ENCODE measurements around the gene GLI2. TPM values are rescaled to one million over a fixed set of nuclear protein-coding genes. Genes with fewer than 3 reads are reported as not detected.
A peak's percentile ranks its signal among the peaks of the same experiment; 100 is the strongest.

The GLI2 gene
- not detected for total RNA-seq
- polyA plus RNA-seq, result not detected

GRCh38 chr2:120735746-120736170 is at the start of gene GLI2:
Gene GLI2 (plus strand): TSS chr2:120735868. CDS start chr2:120797321, 61,453 bp downstream.
- Mint-ChIP-seq H3K27ac (no peak within 1 kb of the TSS), H3K4me3 (no peak within 1 kb of the TSS)
- peak in 1 of 3 donors; percentile 39 for DNase-seq

GRCh38 chr2:120685974-120686297 is 49.7 kb upstream of the GLI2 start:
- no peaks in the 10 kb centered on the region for H3K27me3 ChIP-seq (ENCODE audit: control insufficient read depth, insufficient read depth, low read length)

More at GRCh38 chr2:120735746-120736170, at the start of gene GLI2:
- Mint-ChIP-seq H3K4me1 (peaks cover 0 to 7% (median 2%) of the 10 kb centered on the region in 4 donors), H3K36me3 (no peaks in the 10 kb centered on the region), H3K27me3 (peaks cover 63% of the 10 kb centered on the region), H3K9me3 (peaks cover 0 to 8% (median 0%) of the 10 kb centered on the region in 7 donors)
- no peak for ATAC-seq (ENCODE audit: low read depth in 2 of 2)
- Histone ChIP-seq H3K4me3 (ENCODE audit: low read depth, low read length) (no peak within 1 kb of the TSS), H3K27ac (ENCODE audit: insufficient read depth, low read length, poor library complexity, severe bottlenecking) (no peak within 1 kb of the TSS), H3K36me3 (ENCODE audit: control insufficient read depth, insufficient read depth, low read length) (no peaks in the 10 kb centered on the region), H3K4me1 (ENCODE audit: control insufficient read depth, insufficient read depth, low read length, poor library complexity, severe bottlenecking) (peaks cover 8% of the 10 kb centered on the region), H3K27me3 (ENCODE audit: control insufficient read depth, insufficient read depth, low read length) (peaks cover 27% of the 10 kb centered on the region), H3K9me3 (ENCODE audit: control insufficient read depth in 2 of 2, low read length in 2 of 2) (no peaks in the 10 kb centered on the region)

DNA sequence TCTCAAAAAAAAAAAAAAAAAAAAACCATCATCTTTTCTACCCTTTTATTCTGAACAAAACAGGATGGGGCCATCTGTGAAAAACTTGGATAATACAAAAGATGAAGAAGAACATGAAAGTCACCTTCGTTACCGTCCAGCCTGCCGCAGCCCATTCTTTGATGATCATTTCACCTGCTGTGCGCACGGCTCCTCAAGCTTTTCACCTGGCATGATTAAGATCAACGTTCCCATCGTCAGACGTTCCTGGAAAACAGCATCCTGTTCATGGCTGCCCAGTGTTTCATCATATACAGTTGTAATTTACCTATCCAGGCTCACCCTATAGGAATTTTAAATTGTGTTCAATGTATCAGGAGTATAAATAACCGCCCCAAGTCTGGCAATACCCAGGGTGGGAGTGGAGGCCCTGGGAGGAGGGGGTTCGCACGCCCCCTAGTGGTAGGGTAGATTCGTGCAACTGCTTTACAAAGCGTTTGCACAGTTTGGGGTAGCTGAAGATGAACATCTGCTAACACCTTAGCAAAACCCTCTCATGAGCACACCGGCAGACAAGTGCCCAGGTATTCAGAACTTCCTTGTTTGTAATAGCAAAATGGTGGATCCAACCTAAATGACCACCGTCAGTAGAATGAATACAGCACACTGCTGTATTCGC is 49.0 kb upstream of the GLI2 start:
- H3K27ac ChIP-seq (ENCODE audit: insufficient read depth, low read length, poor library complexity, severe bottlenecking), result no peak overlapping the region
- H3K27me3 ChIP-seq (ENCODE audit: control insufficient read depth, insufficient read depth, low read length), result no peaks in the 10 kb centered on the region
- H3K27ac Mint-ChIP-seq, result no peak overlapping the region
- H3K36me3 Mint-ChIP-seq, result no peaks in the 10 kb centered on the region
- no peaks in the 10 kb centered on the region for H3K4me1 ChIP-seq (ENCODE audit: control insufficient read depth, insufficient read depth, low read length, poor library complexity, severe bottlenecking)
- ATAC-seq (ENCODE audit: low read depth in 2 of 2) (no peak), DNase-seq (no peak)
- no peak overlapping the region for H3K4me3 Mint-ChIP-seq
- H3K36me3 ChIP-seq (ENCODE audit: control insufficient read depth, insufficient read depth, low read length), result no peaks in the 10 kb centered on the region
- H3K27me3 Mint-ChIP-seq, result peaks cover 3% of the 10 kb centered on the region
- no peak overlapping the region for H3K4me3 ChIP-seq (ENCODE audit: low read depth, low read length)
- H3K9me3 Mint-ChIP-seq, result peaks cover 0 to 2% (median 0%) of the 10 kb centered on the region in 7 donors
- H3K9me3 ChIP-seq (ENCODE audit: control insufficient read depth in 2 of 2, low read length in 2 of 2), result no peaks in the 10 kb centered on the region
- no peaks in the 10 kb centered on the region for H3K4me1 Mint-ChIP-seq

More at GRCh38 chr2:120685974-120686297, 49.7 kb upstream of the GLI2 start:
- H3K36me3 ChIP-seq (ENCODE audit: control insufficient read depth, insufficient read depth, low read length), result no peaks in the 10 kb centered on the region
- no peaks in the 10 kb centered on the region for H3K9me3 ChIP-seq (ENCODE audit: control insufficient read depth in 2 of 2, low read length in 2 of 2)
- Mint-ChIP-seq H3K4me3 (no peak overlapping the region), H3K9me3 (peaks cover 0 to 2% (median 0%) of the 10 kb centered on the region in 7 donors), H3K27me3 (no peaks in the 10 kb centered on the region), H3K36me3 (no peaks in the 10 kb centered on the region), H3K4me1 (no peaks in the 10 kb centered on the region), H3K27ac (no peak overlapping the region)
- H3K4me3 ChIP-seq (ENCODE audit: low read depth, low read length), result no peak overlapping the region
- no peak overlapping the region for H3K27ac ChIP-seq (ENCODE audit: insufficient read depth, low read length, poor library complexity, severe bottlenecking)
- ATAC-seq (ENCODE audit: low read depth in 2 of 2) (no peak), DNase-seq (no peak)
- no peaks in the 10 kb centered on the region for H3K4me1 ChIP-seq (ENCODE audit: control insufficient read depth, insufficient read depth, low read length, poor library complexity, severe bottlenecking)

DNA sequence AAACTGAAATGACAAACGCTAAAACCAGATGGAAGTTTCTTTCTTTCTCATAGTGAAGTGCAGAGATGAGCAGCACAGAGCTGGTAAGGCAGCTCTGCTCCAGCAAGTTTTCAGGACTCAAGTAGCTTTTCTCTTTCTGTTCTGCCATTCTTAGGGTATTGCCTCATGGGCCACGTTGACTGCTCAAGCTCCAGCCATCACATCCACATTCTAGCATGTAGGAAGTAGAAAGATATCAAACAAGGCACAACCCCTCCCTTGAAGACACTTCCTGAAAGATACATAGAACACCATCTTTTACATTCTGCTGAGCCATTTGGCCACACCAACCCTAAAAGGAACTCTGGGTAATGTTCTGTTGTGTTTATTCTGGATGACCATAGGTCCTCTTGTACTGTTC is 48.5 kb upstream of the GLI2 start:
- Histone ChIP-seq H3K9me3 (ENCODE audit: control insufficient read depth in 2 of 2, low read length in 2 of 2) (no peaks in the 10 kb centered on the region), H3K27ac (ENCODE audit: insufficient read depth, low read length, poor library complexity, severe bottlenecking) (no peak overlapping the region), H3K4me3 (ENCODE audit: low read depth, low read length) (no peak overlapping the region), H3K36me3 (ENCODE audit: control insufficient read depth, insufficient read depth, low read length) (no peaks in the 10 kb centered on the region), H3K27me3 (ENCODE audit: control insufficient read depth, insufficient read depth, low read length) (no peaks in the 10 kb centered on the region), H3K4me1 (ENCODE audit: control insufficient read depth, insufficient read depth, low read length, poor library complexity, severe bottlenecking) (no peaks in the 10 kb centered on the region)
- Mint-ChIP-seq H3K4me1 (no peaks in the 10 kb centered on the region), H3K36me3 (no peaks in the 10 kb centered on the region), H3K9me3 (peaks cover 0 to 2% (median 0%) of the 10 kb centered on the region in 7 donors), H3K27me3 (peaks cover 9% of the 10 kb centered on the region), H3K27ac (no peak overlapping the region), H3K4me3 (no peak overlapping the region)
- no peak for ATAC-seq (ENCODE audit: low read depth in 2 of 2)
- DNase-seq, result no peak

GRCh38 chr2:120690521-120690920 is 45.1 kb upstream of the GLI2 start:
- Histone ChIP-seq H3K4me1 (ENCODE audit: control insufficient read depth, insufficient read depth, low read length, poor library complexity, severe bottlenecking) (no peaks in the 10 kb centered on the region), H3K27ac (ENCODE audit: insufficient read depth, low read length, poor library complexity, severe bottlenecking) (no peak overlapping the region), H3K9me3 (ENCODE audit: control insufficient read depth in 2 of 2, low read length in 2 of 2) (no peaks in the 10 kb centered on the region), H3K36me3 (ENCODE audit: control insufficient read depth, insufficient read depth, low read length) (no peaks in the 10 kb centered on the region), H3K4me3 (ENCODE audit: low read depth, low read length) (no peak overlapping the region), H3K27me3 (ENCODE audit: control insufficient read depth, insufficient read depth, low read length) (peaks cover 2% of the 10 kb centered on the region)
- DNase-seq, result no peak
- no peak overlapping the region for H3K27ac Mint-ChIP-seq
- no peak overlapping the region for H3K4me3 Mint-ChIP-seq
- ATAC-seq (ENCODE audit: low read depth in 2 of 2), result no peak
- H3K9me3 Mint-ChIP-seq, result peaks cover 0 to 4% (median 0%) of the 10 kb centered on the region in 7 donors
- H3K27me3 Mint-ChIP-seq, result peaks cover 12% of the 10 kb centered on the region
- H3K36me3 Mint-ChIP-seq, result no peaks in the 10 kb centered on the region
- peaks cover 0 to 3% (median under 1%) of the 10 kb centered on the region in 4 donors for H3K4me1 Mint-ChIP-seq

- peaks cover 6% of the 10 kb centered on the region for H3K27me3 ChIP-seq (ENCODE audit: control insufficient read depth, insufficient read depth, low read length)
- Mint-ChIP-seq H3K4me3 (no peak overlapping the region), H3K36me3 (no peaks in the 10 kb centered on the region), H3K27me3 (peaks cover 21% of the 10 kb centered on the region), H3K27ac (no peak overlapping the region), H3K4me1 (peaks cover 0 to 6% (median 3%) of the 10 kb centered on the region in 4 donors), H3K9me3 (peaks cover 0 to 5% (median 0%) of the 10 kb centered on the region in 7 donors)
- H3K4me1 ChIP-seq (ENCODE audit: control insufficient read depth, insufficient read depth, low read length, poor library complexity, severe bottlenecking), result no peaks in the 10 kb centered on the region
- DNase-seq, result no peak
- H3K36me3 ChIP-seq (ENCODE audit: control insufficient read depth, insufficient read depth, low read length), result no peaks in the 10 kb centered on the region
- no peak for ATAC-seq (ENCODE audit: low read depth in 2 of 2)
- no peaks in the 10 kb centered on the region for H3K9me3 ChIP-seq (ENCODE audit: control insufficient read depth in 2 of 2, low read length in 2 of 2)
- no peak overlapping the region for H3K27ac ChIP-seq (ENCODE audit: insufficient read depth, low read length, poor library complexity, severe bottlenecking)
- H3K4me3 ChIP-seq (ENCODE audit: low read depth, low read length), result no peak overlapping the region
Measured at GRCh38 chr2:120691410-120691809, 44.3 kb upstream of the GLI2 start.

DNA sequence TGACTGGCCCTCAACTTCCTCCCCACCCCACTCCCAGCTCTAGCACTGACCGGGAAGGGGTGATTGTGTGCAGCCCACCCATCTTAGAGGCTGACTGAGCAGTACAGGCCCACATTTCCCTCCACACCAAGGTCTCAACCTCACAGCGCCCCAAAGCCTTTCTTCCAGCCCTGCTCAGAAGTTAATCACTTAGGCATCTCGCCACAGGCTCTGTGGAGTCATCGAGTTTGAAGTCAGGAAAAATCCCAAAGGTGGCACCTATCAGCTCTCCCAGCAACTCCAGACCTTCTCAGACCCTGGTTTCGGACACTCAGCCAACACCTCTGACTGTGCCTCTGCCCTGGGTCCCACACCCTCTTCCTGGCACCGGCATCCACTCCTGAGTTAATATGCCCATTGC is 43.0 kb upstream of the GLI2 start:
- DNase-seq (no peak), ATAC-seq (ENCODE audit: low read depth in 2 of 2) (no peak)
- Mint-ChIP-seq H3K9me3 (peaks cover 0 to 5% (median 0%) of the 10 kb centered on the region in 7 donors), H3K27me3 (peaks cover 30% of the 10 kb centered on the region), H3K36me3 (no peaks in the 10 kb centered on the region), H3K4me3 (no peak overlapping the region), H3K4me1 (peaks cover 0 to 6% (median 3%) of the 10 kb centered on the region in 4 donors), H3K27ac (no peak overlapping the region)
- H3K9me3 ChIP-seq (ENCODE audit: control insufficient read depth in 2 of 2, low read length in 2 of 2), result no peaks in the 10 kb centered on the region
- no peak overlapping the region for H3K27ac ChIP-seq (ENCODE audit: insufficient read depth, low read length, poor library complexity, severe bottlenecking)
- no peaks in the 10 kb centered on the region for H3K4me1 ChIP-seq (ENCODE audit: control insufficient read depth, insufficient read depth, low read length, poor library complexity, severe bottlenecking)
- H3K36me3 ChIP-seq (ENCODE audit: control insufficient read depth, insufficient read depth, low read length), result no peaks in the 10 kb centered on the region
- H3K27me3 ChIP-seq (ENCODE audit: control insufficient read depth, insufficient read depth, low read length), result peaks cover 6% of the 10 kb centered on the region
- no peak overlapping the region for H3K4me3 ChIP-seq (ENCODE audit: low read depth, low read length)

DNA sequence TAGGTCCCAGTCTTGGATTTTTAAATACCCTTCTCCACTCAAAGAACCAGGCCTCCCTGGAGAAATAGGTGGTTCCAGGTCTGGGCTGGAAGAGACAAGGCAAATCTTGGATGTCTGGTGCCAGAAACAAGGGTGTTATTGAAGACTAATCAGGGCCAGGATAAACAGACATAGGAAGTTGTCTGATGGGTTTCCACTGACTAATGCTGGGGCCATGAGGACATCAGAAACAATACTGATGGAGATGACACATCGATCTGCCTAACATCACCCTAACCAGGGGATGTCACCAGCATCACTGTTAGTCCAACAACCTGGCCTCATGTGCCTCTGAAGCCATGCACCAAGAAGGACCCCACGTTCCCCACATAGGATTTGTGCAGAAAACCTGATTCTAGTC is 42.5 kb upstream of the GLI2 start:
- Histone ChIP-seq H3K4me3 (ENCODE audit: low read depth, low read length) (no peak overlapping the region), H3K36me3 (ENCODE audit: control insufficient read depth, insufficient read depth, low read length) (no peaks in the 10 kb centered on the region), H3K27me3 (ENCODE audit: control insufficient read depth, insufficient read depth, low read length) (peaks cover 6% of the 10 kb centered on the region), H3K4me1 (ENCODE audit: control insufficient read depth, insufficient read depth, low read length, poor library complexity, severe bottlenecking) (no peaks in the 10 kb centered on the region), H3K27ac (ENCODE audit: insufficient read depth, low read length, poor library complexity, severe bottlenecking) (no peak overlapping the region), H3K9me3 (ENCODE audit: control insufficient read depth in 2 of 2, low read length in 2 of 2) (no peaks in the 10 kb centered on the region)
- DNase-seq (no peak), ATAC-seq (ENCODE audit: low read depth in 2 of 2) (no peak)
- H3K4me1 Mint-ChIP-seq, result peaks cover 0 to 6% (median 3%) of the 10 kb centered on the region in 4 donors
- H3K27ac Mint-ChIP-seq, result no peak overlapping the region
- peaks cover 33% of the 10 kb centered on the region for H3K27me3 Mint-ChIP-seq
- H3K36me3 Mint-ChIP-seq, result no peaks in the 10 kb centered on the region
- H3K4me3 Mint-ChIP-seq, result no peak overlapping the region
- peaks cover 0 to 5% (median 0%) of the 10 kb centered on the region in 7 donors for H3K9me3 Mint-ChIP-seq
